HG02642 (cell line): Measurements from ENCODE around the gene RANBP3.
"Not testable (repeated sequence)": the region's sequence is repeated elsewhere in the genome, so short reads cannot be mapped to it uniquely, and the experiment has no call there.

Experiments used
- ATAC-seq: cut with Tn5 transposase; IDR thresholded peaks from one replicate; pipeline ENCODE4 v1.9.1; 2021; ENCODE audit warnings: mild to moderate bottlenecking; ENCODE audit not compliant: unreplicated experiment, poor library complexity

Gene RANBP3

DNA sequence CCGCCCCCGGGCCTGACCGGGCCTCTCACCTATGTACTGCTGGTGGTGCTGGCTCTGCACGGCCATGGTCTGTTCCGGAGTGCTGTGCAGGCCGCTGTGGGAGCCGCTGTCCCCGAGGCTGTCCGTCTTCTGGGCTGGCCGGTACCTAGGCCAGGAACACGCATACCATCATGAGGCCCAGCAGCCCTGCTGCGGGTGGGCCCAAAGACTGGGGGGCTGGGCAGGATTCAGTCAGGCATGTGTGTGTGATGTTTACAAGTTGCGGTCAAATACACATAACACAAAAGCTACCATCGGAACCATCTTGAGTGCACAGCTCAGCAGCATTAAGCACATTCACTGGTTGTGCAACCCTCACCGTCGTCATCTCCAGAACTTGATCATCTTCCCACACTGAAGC lies 32.2 kb upstream of the RANBP3 start:
- ATAC-seq = no peak

DNA sequence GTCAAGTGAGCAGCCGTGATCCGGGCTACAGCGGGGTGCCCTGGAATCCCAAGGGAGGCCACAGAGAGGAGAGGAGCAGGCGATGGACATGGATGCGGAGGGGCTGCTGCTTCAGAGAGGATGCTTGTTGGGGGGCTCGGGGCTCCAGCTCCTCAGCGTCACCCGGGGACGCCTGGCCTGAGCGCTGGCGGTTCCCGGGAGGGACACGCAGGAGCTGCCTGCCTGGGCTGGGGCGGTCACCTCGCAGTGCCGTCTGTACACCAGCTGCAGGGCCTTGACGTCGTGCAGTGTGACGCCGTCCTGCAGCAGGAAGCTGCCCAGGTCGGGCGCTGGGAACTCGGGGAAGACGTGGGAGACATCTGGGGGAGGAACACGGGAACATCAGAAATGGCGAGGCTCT lies 29.9 kb upstream of the RANBP3 start:
- ATAC-seq = no peak

DNA sequence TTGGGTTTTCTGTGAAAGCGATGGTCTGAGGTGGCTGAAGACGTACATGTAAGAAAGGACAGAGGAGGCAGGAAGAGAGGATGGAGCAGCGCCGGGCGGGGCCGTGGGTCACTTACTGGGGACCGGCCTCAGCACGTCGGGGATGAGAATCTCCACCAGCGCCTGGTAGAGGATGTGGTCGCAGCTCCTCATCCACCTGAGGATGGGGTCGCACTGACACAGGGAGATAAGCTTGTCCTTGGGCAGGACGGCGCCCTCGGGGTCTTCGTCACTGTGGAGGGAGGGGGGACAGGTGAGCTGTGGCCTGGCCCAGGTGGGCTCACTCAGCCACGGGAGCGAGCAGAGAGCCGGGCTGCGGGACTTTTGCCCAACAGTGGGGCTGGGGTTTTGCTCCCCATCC lies 29.0 kb upstream of the RANBP3 start:
- no peak for ATAC-seq

DNA sequence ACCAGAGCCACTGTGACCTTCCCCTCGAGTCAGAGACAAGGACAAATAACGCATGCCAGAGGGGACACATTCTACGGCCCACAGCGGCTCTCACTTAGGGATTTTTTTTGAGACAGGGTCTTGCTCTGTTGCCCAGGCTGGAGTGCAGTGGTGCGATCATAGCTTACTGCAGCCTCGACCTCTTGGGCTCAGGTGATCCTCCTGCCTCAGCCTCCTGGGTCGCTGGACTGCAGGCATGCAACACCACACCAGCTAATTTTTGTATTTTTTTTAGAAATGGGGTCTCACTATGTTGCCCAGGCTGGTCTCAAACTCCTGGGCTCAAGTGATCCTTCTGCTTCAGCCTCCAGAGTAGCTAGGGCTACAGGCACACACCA lies 28.1 kb upstream of the RANBP3 start:
- not testable (repeated sequence) for ATAC-seq

GRCh38 chr19:6005321-6006069 lies 27.6 kb upstream of the RANBP3 start:
- ATAC-seq = no peak

GRCh38 chr19:6003976-6004375 lies 26.0 kb upstream of the RANBP3 start:
- ATAC-seq = no peak

DNA sequence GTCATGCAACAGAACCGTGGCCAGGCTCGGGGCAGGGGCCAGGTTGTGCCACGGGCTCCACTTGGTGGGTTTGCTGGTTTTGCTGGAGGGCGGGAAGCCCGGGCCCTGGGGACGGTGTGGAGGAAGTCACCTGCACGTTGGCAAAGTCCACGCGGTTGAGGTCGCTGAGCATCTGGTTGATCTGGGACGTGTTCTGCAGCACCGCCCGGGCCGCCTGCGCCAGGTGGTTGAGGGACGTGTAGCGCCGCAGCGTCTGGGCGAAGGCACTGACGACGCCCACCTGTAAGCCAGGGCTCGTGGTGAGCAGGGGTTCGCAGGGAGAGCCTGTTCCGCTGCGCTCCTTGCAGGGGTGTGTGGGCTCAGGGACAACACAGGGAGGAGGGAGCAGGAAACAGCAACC lies 24.7 kb upstream of the RANBP3 start:
- ATAC-seq = no peak

DNA sequence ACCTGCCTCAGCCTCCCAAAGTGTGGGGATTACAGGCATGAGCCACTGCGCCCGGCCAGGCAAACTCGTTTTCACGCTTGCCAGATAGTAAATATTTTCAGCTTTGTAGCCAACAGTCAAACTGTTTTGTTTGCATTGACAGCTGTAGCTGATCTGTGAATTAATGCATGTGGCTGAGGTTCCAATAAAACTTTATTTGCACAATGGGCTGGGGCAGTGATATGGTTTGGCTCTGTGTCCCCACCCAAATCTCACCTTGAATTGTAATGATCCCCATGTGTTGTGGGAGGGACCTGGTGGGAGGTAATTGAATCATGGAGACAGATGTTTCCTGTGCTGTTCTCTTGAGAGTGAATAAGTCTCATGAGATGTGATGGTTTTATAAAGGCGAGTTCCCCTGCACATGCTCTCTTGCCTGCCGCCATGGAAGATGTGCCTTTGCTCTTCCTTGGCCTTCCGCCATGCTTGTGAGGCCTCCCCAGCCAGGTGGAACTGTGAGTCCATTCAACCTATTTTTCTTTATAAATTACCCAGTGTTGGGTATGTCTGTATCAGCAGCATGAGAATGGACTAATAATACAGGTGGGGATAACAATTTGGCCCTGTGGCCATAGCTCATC lies 22.4 kb upstream of the RANBP3 start:
- no peak for ATAC-seq

DNA sequence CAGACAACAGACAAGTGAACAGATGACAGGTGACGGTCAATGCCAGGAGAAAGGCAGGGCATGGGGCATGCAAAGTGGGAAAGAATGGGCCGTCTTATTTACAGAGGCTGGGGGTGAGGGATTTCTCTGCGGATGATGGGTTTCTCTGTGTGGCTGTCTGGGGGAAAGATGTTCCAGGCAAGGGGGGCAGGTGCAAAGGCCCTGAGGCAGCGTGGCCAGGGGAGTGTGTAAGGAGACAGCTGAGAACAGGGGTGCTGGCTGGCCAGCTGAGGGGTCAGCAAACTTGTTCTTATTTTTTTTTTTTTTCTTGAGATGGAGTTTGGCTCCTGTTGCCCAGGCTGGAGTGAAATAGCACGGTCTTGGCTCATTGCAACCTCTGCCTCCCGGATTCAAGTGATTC lies 21.8 kb upstream of the RANBP3 start:
- ATAC-seq = no peak

- no peak for ATAC-seq
These were observed 19.4 kb upstream of the RANBP3 start for GRCh38 chr19:5997371-5997770.

DNA sequence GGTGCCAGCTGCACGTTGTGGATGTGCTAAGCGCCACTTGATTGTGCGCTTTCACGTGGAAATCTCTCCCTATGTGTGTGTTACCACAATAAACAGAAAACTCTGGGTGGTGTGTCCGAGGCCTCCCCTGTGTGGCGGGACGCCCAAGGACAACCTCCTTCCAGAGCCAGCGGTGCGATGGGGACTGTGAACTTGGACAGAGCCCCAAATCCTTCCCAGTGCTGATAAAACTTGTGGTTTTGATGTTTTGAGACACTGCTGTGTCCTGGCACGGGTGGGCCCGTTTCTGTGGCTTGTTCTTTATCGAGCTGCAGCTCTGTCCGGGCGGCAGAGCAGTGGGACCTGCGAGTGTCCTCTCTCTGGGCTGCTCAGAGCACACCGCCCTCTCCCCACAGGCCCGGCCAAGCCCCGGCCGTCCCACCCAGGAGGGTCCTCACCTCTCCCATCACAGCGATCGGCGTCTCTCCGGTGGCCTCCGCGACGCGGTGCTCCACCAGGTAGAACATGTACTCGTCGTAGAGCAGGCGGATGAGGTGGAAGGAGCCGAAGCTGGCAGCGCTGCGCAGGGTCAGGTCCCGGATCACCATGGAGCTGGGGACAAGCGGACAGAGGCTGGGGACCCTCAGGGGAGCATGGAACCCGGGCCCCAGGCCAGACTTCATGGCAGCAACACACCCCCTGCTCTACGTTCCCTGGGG lies 18.8 kb upstream of the RANBP3 start:
- ATAC-seq = no peak

GRCh38 chr19:5996102-5996501 lies 18.2 kb upstream of the RANBP3 start:
- ATAC-seq = no peak

DNA sequence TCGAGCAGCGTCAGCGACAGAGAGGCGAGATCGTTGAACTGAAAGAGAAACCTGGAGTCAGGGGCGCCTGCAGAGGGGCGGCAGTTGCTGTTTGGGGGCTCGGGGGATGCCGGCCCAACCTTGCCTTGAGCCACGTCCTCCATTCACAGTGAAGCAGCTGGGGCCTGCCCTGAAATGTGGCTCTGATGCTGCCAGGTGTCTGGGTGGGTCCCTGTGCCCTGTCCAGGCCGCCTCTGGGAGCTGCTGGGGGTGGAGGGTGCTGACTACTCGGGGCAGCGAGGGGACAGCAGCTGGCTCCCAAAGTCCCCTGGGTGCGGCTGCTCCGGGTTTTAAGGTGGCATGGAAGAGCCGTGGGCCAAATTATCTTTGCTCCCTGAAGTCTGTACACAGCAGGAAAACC lies 17.7 kb upstream of the RANBP3 start:
- ATAC-seq = no peak

GRCh38 chr19:5994405-5995165 lies 16.6 kb upstream of the RANBP3 start:
- no peak for ATAC-seq

DNA sequence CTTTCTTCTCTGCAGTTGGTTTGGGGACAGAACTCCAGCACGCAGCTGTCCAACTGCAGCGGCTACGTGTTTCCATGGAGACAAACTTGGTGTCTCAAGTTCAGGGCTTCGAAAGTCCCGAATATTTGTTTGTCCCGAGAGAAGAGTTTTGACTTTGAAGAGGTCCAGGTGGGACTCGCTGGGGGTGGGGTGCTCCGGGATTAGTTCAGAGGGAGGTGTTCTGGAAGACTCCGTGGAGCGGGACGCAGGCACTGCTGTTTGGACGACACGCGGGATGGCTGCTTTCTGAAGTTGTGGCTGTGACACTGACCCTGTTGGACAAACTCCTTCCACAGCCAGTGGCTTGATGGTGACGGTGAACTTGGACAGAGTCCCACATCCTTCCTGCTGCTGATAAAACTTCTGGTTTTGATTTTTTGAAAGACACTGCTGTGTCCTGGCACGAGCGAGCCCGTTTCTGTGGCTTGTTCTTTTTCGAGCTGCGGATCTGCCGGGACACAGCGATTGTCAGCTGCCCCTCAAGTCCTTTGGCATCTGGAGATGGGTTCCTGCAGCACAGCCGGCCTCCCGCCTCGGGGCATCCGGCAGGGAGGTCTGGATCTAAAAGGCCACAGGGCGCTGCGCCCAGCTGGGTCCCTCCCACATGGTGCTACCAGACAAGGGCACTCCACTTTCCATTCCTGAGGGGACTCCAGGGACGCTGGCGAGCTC lies 15.9 kb upstream of the RANBP3 start:
- no peak for ATAC-seq

DNA sequence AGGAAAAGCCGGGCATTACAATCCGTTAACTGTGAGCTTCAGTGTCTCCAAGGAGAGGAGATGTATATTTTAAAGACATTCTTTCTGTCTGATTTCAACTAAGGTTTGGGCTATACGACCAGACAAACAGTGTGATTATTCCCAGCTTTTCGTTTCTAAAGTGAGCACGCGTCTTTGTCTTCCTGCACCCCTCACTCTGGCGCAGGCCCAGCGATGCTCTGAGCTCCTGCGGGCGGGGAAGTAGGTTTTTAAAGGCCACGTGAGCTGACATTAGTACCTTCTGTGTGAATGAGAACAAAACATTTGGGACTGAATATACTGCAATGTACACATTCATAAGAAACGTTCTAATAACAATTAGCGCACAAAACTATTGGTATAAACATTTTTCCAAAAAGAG lies 15.3 kb upstream of the RANBP3 start:
- no peak for ATAC-seq

GRCh38 chr19:5992756-5993155 lies 14.8 kb upstream of the RANBP3 start:
- ATAC-seq = no peak

- ATAC-seq = no peak
These were observed 13.4 kb upstream of the RANBP3 start for GRCh38 chr19:5991244-5991838.

DNA sequence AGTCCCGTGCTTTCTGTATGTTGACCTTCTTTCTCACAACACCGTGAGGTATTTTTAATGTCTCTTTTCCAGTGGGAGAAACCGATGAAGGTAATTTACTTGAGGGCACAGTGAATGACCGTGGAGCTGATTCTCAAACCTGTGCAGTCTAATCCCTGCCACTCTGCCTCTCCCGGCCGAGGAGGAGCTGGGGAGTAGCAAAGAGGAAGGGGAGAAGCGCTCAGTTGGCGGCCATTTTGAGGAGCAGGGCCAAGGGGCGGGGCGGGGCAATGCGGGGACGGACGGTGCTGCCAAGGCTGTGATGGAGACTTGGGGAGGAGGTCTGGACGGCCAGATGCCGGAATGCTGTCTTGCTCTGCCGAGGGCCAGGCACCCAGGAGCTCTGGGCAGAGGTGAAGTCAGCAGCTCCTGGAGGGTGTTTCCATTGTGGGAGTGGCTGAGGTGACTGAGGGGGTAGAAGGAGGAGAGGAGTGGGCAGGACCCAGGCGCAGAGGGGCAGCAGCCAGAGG lies 12.4 kb upstream of the RANBP3 start:
- ATAC-seq = no peak
